HG03457 (cell line): Measurements from ENCODE around the gene MS4A6A.
"Not testable (repeated sequence)": the region's sequence is repeated elsewhere in the genome, so short reads cannot be mapped to it uniquely, and the experiment has no call there.

Source experiments
- ATAC-seq: cut with Tn5 transposase; IDR thresholded peaks from one replicate; pipeline ENCODE4 v1.9.1; 2021; ENCODE audit warnings: moderate number of reproducible peaks; ENCODE audit not compliant: unreplicated experiment

Gene MS4A6A

GRCh38 chr11:60130496-60130895 is 52.4 kb downstream of the MS4A6A start:
- no peak for ATAC-seq

GRCh38 chr11:60129853-60130252 is 53.0 kb downstream of the MS4A6A start:
- no peak for ATAC-seq

- ATAC-seq, result not testable (repeated sequence)
These were observed 54.0 kb downstream of the MS4A6A start for GRCh38 chr11:60128866-60129265.

GRCh38 chr11:60128376-60128775 is 54.5 kb downstream of the MS4A6A start:
- ATAC-seq, result no peak

GRCh38 chr11:60127311-60127811 is 55.5 kb downstream of the MS4A6A start:
- ATAC-seq, result no peak

GRCh38 chr11:60125956-60126585 is 56.8 kb downstream of the MS4A6A start:
- no peak for ATAC-seq

- no peak for ATAC-seq
These were observed 58.0 kb downstream of the MS4A6A start for GRCh38 chr11:60124802-60125432.
